GM23248 (cell line): Measurements from ENCODE around the gene PEX26.

ENCODE experiments used
- EZH2 ChIP-seq: fragments of 200-600 bp; sonication (generic); IDR thresholded peaks from 2 replicates; pipeline ENCODE4 v1.6.1; 2018; ENCODE audit warnings: antibody characterized with exemption, mild to moderate bottlenecking; ENCODE audit not compliant: insufficient read depth, poor library complexity, severe bottlenecking
- EZH2phosphoT487 ChIP-seq: fragments of 200-600 bp; sonication (generic); IDR thresholded peaks from 2 replicates; pipeline ENCODE4 v1.6.1; 2018; ENCODE audit warnings: antibody characterized with exemption, moderate library complexity, mild to moderate bottlenecking, low read depth; ENCODE audit not compliant: insufficient read depth

GRCh38 chr22:18077639-18078328, at the start of gene PEX26:
- no peak for TF ChIP-seq EZH2
- no peak for TF ChIP-seq EZH2phosphoT487
